Astrocyte (in vitro differentiated cells and primary cell): ENCODE results near the gene DUS2.

Experiments used
- CTCF ChIP-seq: IDR thresholded peaks from 2 replicates; pipeline ENCODE4 v1.5.1; 2011; ENCODE audit warnings: low read depth, mild to moderate bottlenecking, inconsistent platforms, low read length, moderate library complexity; ENCODE audit not compliant: insufficient read depth
- EZH2 ChIP-seq: IDR thresholded peaks from 2 replicates; pipeline ENCODE4 v1.6.1; 2012; ENCODE audit warnings: mild to moderate bottlenecking, low read length, inconsistent platforms; ENCODE audit not compliant: insufficient read depth

- TF ChIP-seq CTCF, result no peak
- TF ChIP-seq EZH2, result no peak
Measured at GRCh38 chr16:68046106-68046505, 23.0 kb downstream of the DUS2 start.
